SK-N-SH (cell line): ENCODE results near the gene STRADA. TPM values are rescaled to one million over a fixed set of nuclear protein-coding genes. Genes with fewer than 3 reads are reported as not detected.

Source experiments
- CTCF ChIA-PET: fragments of 300-600, 350-600 bp; formaldehyde crosslinking; extraction: SDS; loops from one replicate; lab custom pipeline; 2021; lab: Yijun Ruan, JAX
- POLR2A ChIA-PET: fragments of 350-600 bp; sonication (Branson Sonifier 250); formaldehyde crosslinking; extraction: SDS; loops from one replicate; lab custom pipeline; 2020; ENCODE audit warnings: antibody characterized with exemption, inconsistent platforms; lab: Yijun Ruan, JAX
- DNase-seq: peaks from one replicate; pipeline ENCODE4 v3.0.0; 2012
- H2AFZ ChIP-seq: fragments of 200-600 bp; sonication (generic); 2 replicates; pipeline ENCODE4 v1.8.1; 2016; ENCODE audit warnings: antibody characterized with exemption, mild to moderate bottlenecking, low read depth
- H3F3A ChIP-seq: fragments of 200-600 bp; sonication (generic); replicated peaks from 2 replicates; pipeline ENCODE3; 2016; ENCODE audit warnings: antibody characterized with exemption, mild to moderate bottlenecking; ENCODE audit not compliant: insufficient read depth
- H3K27ac ChIP-seq, 2 experiments: fragments of 200-500 bp in 1 of 2; fragments of 200-600 bp in 1 of 2; sonication (Bioruptor generic) in 1 of 2; sonication (generic), shearing (Covaris generic) in 1 of 2; 2 replicates each; pipeline versions ENCODE4 v1.5.1 to v1.6.1; 2014 to 2016; ENCODE audit warnings: low read depth in 2 of 2, inconsistent platforms in 1 of 2, low read length in 1 of 2, mild to moderate bottlenecking in 1 of 2, mixed read lengths in 1 of 2
- H3K27me3 ChIP-seq: fragments of 200-600 bp; sonication (generic), shearing (Covaris generic); 2 replicates; pipeline ENCODE4 v1.6.1; 2016; ENCODE audit warnings: mixed run types; ENCODE audit not compliant: insufficient read depth
- H3K36me3 ChIP-seq, 2 experiments: fragments of 200-500 bp in 1 of 2; fragments of 200-600 bp in 1 of 2; sonication (Bioruptor generic) in 1 of 2; sonication (generic) in 1 of 2; replicated peaks in 1 of 2; 2 replicates each; pipeline versions ENCODE3 to v1.5.1; 2014 to 2016; ENCODE audit warnings: low read length in 1 of 2, mild to moderate bottlenecking in 1 of 2; ENCODE audit not compliant: insufficient read depth in 2 of 2, control insufficient read depth in 1 of 2
- H3K4me1 ChIP-seq, 2 experiments: fragments of 200-500 bp in 1 of 2; fragments of 200-600 bp in 1 of 2; sonication (Bioruptor generic) in 1 of 2; sonication (generic), shearing (Covaris generic) in 1 of 2; 2 replicates each; pipeline versions ENCODE4 v1.5.1 to v1.6.1; 2014 to 2016; ENCODE audit warnings: low read depth in 1 of 2, low read length in 1 of 2, mixed run types in 1 of 2; ENCODE audit not compliant: insufficient read depth in 2 of 2, control insufficient read depth in 1 of 2
- H3K4me2 ChIP-seq: fragments of 200-600 bp; sonication (generic), shearing (Covaris generic); 2 replicates; pipeline ENCODE4 v1.6.1; 2017; ENCODE audit warnings: mixed run types
- H3K4me3 ChIP-seq, 2 experiments: fragments of 200-500 bp in 1 of 2; fragments of 200-600 bp in 1 of 2; sonication (Bioruptor generic) in 1 of 2; sonication (generic), shearing (Covaris generic) in 1 of 2; 2 replicates each; pipeline versions ENCODE4 v1.5.1 to v1.8.1; 2014 to 2016; ENCODE audit warnings: low read depth in 2 of 2, inconsistent platforms in 1 of 2, low read length in 1 of 2, mild to moderate bottlenecking in 1 of 2, mixed read lengths in 1 of 2, moderate library complexity in 1 of 2
- H3K79me2 ChIP-seq: fragments of 200-600 bp; sonication (generic); 2 replicates; pipeline ENCODE4 v1.8.1; 2017; ENCODE audit warnings: mild to moderate bottlenecking; ENCODE audit not compliant: insufficient read depth
- H3K9ac ChIP-seq: fragments of 200-600 bp; sonication (generic); 2 replicates; pipeline ENCODE4 v1.6.1; 2017; ENCODE audit warnings: mixed run types
- H3K9me2 ChIP-seq: fragments of 200-600 bp; sonication (generic); 2 replicates; pipeline ENCODE4 v1.6.1; 2017; ENCODE audit warnings: mixed run types
- H3K9me3 ChIP-seq: fragments of 200-600 bp; sonication (generic); 2 replicates; pipeline ENCODE4 v1.6.1; 2017; ENCODE audit warnings: mixed run types, mild to moderate bottlenecking, moderate library complexity
- H4K20me1 ChIP-seq: fragments of 200-600 bp; sonication (generic); 2 replicates; pipeline ENCODE4 v1.6.1; 2017; ENCODE audit warnings: mild to moderate bottlenecking, mixed run types; ENCODE audit not compliant: insufficient read depth
- CHD2 ChIP-seq: fragments of 150-350 bp; IDR thresholded peaks from 2 replicates; pipeline ENCODE4 v1.6.1; 2018; ENCODE audit warnings: low read length; ENCODE audit not compliant: partially characterized antibody
- GABPA ChIP-seq: IDR thresholded peaks from 2 replicates; pipeline ENCODE4 v1.4.0; 2012; ENCODE audit warnings: low read depth, mild to moderate bottlenecking
- IRF3 ChIP-seq: fragments of 150-350 bp; IDR thresholded peaks from 2 replicates; pipeline ENCODE4 v1.6.1; 2016; ENCODE audit warnings: mild to moderate bottlenecking, low read depth, low read length
- MAX ChIP-seq: IDR thresholded peaks from 2 replicates; pipeline ENCODE4 v1.4.0; 2012; ENCODE audit warnings: low read depth
- MEF2A ChIP-seq: IDR thresholded peaks from 2 replicates; pipeline ENCODE4 v1.4.0; 2012; ENCODE audit warnings: low read depth, borderline replicate concordance
- MXI1 ChIP-seq: IDR thresholded peaks from 2 replicates; pipeline ENCODE4 v1.6.1; 2012; ENCODE audit warnings: mild to moderate bottlenecking, low read depth, low read length, improper control_type of control experiment
- NFIC ChIP-seq: IDR thresholded peaks from 2 replicates; pipeline ENCODE4 v1.4.0; 2012; ENCODE audit warnings: borderline replicate concordance
- NRF1 ChIP-seq: IDR thresholded peaks from 2 replicates; pipeline ENCODE4 v1.6.1; 2012; ENCODE audit warnings: low read depth, mild to moderate bottlenecking, low read length
- PBX3 ChIP-seq: IDR thresholded peaks from 2 replicates; pipeline ENCODE4; 2012
- RFX5 ChIP-seq: IDR thresholded peaks from 2 replicates; pipeline ENCODE4 v1.6.1; 2012; ENCODE audit warnings: mild to moderate bottlenecking, improper control_type of control experiment, low read length
- SIN3A ChIP-seq: IDR thresholded peaks from 2 replicates; pipeline ENCODE4 v1.6.1; 2012; ENCODE audit warnings: low read depth, mild to moderate bottlenecking, low read length, moderate library complexity, borderline replicate concordance
- TAF1 ChIP-seq: IDR thresholded peaks from 2 replicates; pipeline ENCODE4 v1.6.1; 2012; ENCODE audit warnings: low read depth, mild to moderate bottlenecking, low read length, moderate library complexity, borderline replicate concordance
- USF2 ChIP-seq: fragments of 150-350 bp; IDR thresholded peaks from 2 replicates; pipeline ENCODE4 v1.6.1; 2017; ENCODE audit warnings: antibody characterized with exemption, low read length, low read depth, borderline replicate concordance
- YY1 ChIP-seq: IDR thresholded peaks from 2 replicates; pipeline ENCODE4 v1.4.0; 2012; ENCODE audit warnings: low read depth, mild to moderate bottlenecking
- ZBTB33 ChIP-seq: IDR thresholded peaks from 2 replicates; pipeline ENCODE4 v1.4.0; 2012; ENCODE audit warnings: low read depth, borderline replicate concordance
- WGBS: methylation state at CpG from one replicate; pipeline ENCODE4 v1.1.6; 2017; ENCODE audit warnings: low lambda C conversion rate; 5-methylcytosine and 5-hydroxymethylcytosine counted together
- polyA plus RNA-seq, 3 experiments: library from polyadenylated mRNA; depleted of rRNA; stranded (reverse); fragments of >200 nt; gene quantifications; 2 replicates each; pipeline ENCODE4 v1.2.3, GENCODE V29; 2012

The STRADA gene
- polyA plus RNA-seq, 1 of the 3 experiments (the other 2 are of a cell fraction): 37.3 TPM

- Histone ChIP-seq H3K9me3 (no peaks in the 10 kb centered on the region), H2AFZ (no peak overlapping the region), H3K4me1 (peaks cover 9 to 58% of the 10 kb centered on the region in 2 experiments; a peak in 3 of 4 replicates), H3K9me2 (no peaks in the 10 kb centered on the region), H3K36me3 (peaks cover 10 to 37% of the 10 kb centered on the region in 2 experiments), H3K4me2 (peak overlapping the region; percentile 13; the same call in 1 of the 2 replicates), H3K9ac (no peak overlapping the region), H3K4me3 (no peak overlapping the region), H3F3A (peaks cover 23% of the 10 kb centered on the region), H3K79me2 (peaks cover 25% of the 10 kb centered on the region), H4K20me1 (peaks cover 10% of the 10 kb centered on the region), H3K27ac (peak overlapping the region in 1 of 2 experiments; percentile 23; a peak in 1 of 4 replicates), H3K27me3 (no peaks in the 10 kb centered on the region)
- ChIA-PET CTCF (interaction anchor here (1.0 to 2.4 kb wide), 12 partner anchors 8 to 277 kb away, joined by 3 to 14 read pairs (median 4); partner anchors contain the start of gene STRADA), POLR2A (interaction anchor here (0.6 to 2.4 kb wide), 4 partner anchors 12 to 277 kb away, joined by 5 to 7 read pairs (median 6); no protein-coding TSS in a partner anchor)
- no peak for DNase-seq
- TF ChIP-seq SIN3A (no peak), NRF1 (no peak), MAX (no peak), NFIC (no peak), CHD2 (no peak), ZBTB33 (no peak), TAF1 (no peak), MEF2A (no peak), PBX3 (no peak), MXI1 (no peak), RFX5 (no peak), IRF3 (no peak), USF2 (no peak), GABPA (no peak), YY1 (no peak)
- 95% methylated on average over 16 of the region's 19 CpGs for WGBS
Measured at GRCh38 chr17:63701868-63702720, 39.5 kb downstream of the STRADA start.
